Head of caudate nucleus (tissue), 42 donors: ENCODE results near the gene CIB4.

Experiments used
- DNase-seq, 42 donors: peaks; one replicate each; pipeline versions ENCODE4 v3.0.0 to v3.0.0-alpha.2; 2020 to 2021; ENCODE audit warnings: mixed read lengths in 7 of 42
- intact Hi-C: fragments of 100-400 bp; cut with DNase I; formaldehyde crosslinking; loops from one replicate; pipeline ENCODE4 v1.15.0; 2022

Gene CIB4

GRCh38 chr2:26614216-26615138, 26.7 kb downstream of the CIB4 start:
- peak in 3 of 42 donors; percentile 17 to 25 (median 21) for DNase-seq
- intact Hi-C loops: no loop called here

- intact Hi-C loops: no loop called here
- DNase-seq: peak in 11 of 42 donors; percentile 9 to 37 (median 26)
These were observed 27.6 kb downstream of the CIB4 start for GRCh38 chr2:26613241-26614215.

- DNase-seq: peak in 41 of 42 donors; percentile 17 to 72 (median 53)
- intact Hi-C loops: no loop called here
These were observed 28.5 kb downstream of the CIB4 start for GRCh38 chr2:26612522-26613240.

- DNase-seq: peak in 2 of 42 donors; percentile 8 to 16
- intact Hi-C loops: no loop called here
These were observed 29.1 kb downstream of the CIB4 start for GRCh38 chr2:26612034-26612433.

- intact Hi-C loops: no loop called here
- DNase-seq: peak in 5 of 42 donors; percentile 5 to 29 (median 6)
These were observed 30.4 kb downstream of the CIB4 start for GRCh38 chr2:26610504-26611335.

- intact Hi-C loops: no loop called here
- DNase-seq: peak in 5 of 42 donors; percentile 9 to 30 (median 13)
These were observed 31.3 kb downstream of the CIB4 start for GRCh38 chr2:26609839-26610277.

GRCh38 chr2:26609205-26609631, 31.9 kb downstream of the CIB4 start:
- DNase-seq: peak in 2 of 42 donors; percentile 0 to 4
- intact Hi-C loops: no loop called here

- intact Hi-C loops: no loop called here
- DNase-seq: peak in 2 of 42 donors; percentile 4 to 6
These were observed 32.6 kb downstream of the CIB4 start for GRCh38 chr2:26608557-26608956.

GRCh38 chr2:26607698-26608097, 33.5 kb downstream of the CIB4 start:
- intact Hi-C loops: no loop called here
- DNase-seq: peak in 4 of 42 donors; percentile 5 to 20 (median 12)

GRCh38 chr2:26606847-26607190, 34.3 kb downstream of the CIB4 start:
- peak in 3 of 42 donors; percentile 0 to 5 (median 3) for DNase-seq
- intact Hi-C loops: no loop called here

GRCh38 chr2:26605999-26606846, 34.9 kb downstream of the CIB4 start:
- intact Hi-C loops: loop anchor here (2.0 kb wide), 1 partner anchor 139 kb away; no protein-coding TSS in a partner anchor
- DNase-seq: peak in 4 of 42 donors; percentile 4 to 23 (median 4)

GRCh38 chr2:26605195-26605998, 35.8 kb downstream of the CIB4 start:
- intact Hi-C loops: loop anchor here (2.0 kb wide), 1 partner anchor 139 kb away; no protein-coding TSS in a partner anchor
- DNase-seq: peak in 25 of 42 donors; percentile 15 to 75 (median 44)

- intact Hi-C loops: no loop called here
- DNase-seq: peak in 3 of 42 donors; percentile 2 to 25 (median 10)
These were observed 38.6 kb downstream of the CIB4 start for GRCh38 chr2:26602575-26602974.

- intact Hi-C loops: no loop called here
- DNase-seq: no peak
These were observed 41.8 kb downstream of the CIB4 start for GRCh38 chr2:26599387-26599786.

GRCh38 chr2:26598996-26599373, 42.2 kb downstream of the CIB4 start:
- intact Hi-C loops: no loop called here
- no peak for DNase-seq
